ENCODE results near the gene NAB2.
"Not testable (repeated sequence)": the region's sequence is repeated elsewhere in the genome, so short reads cannot be mapped to it uniquely, and the experiment has no call there.

NAB2 gene

GRCh38 chr12:57112492-57113294 is 23.8 kb downstream of the NAB2 start:
- DNase-seq, result no peak

- DNase-seq, result no peak
These were observed 27.8 kb downstream of the NAB2 start for GRCh38 chr12:57116580-57117281.

- DNase-seq, result peak in 1 of 2 donors; percentile 38
These were observed 29.9 kb downstream of the NAB2 start for GRCh38 chr12:57118711-57119271.

GRCh38 chr12:57119294-57120085 is 30.6 kb downstream of the NAB2 start:
- no peak for DNase-seq

GRCh38 chr12:57120718-57121117 is 31.8 kb downstream of the NAB2 start:
- DNase-seq, result not testable (repeated sequence)

GRCh38 chr12:57123813-57124212 is 34.9 kb downstream of the NAB2 start:
- DNase-seq, result no peak

- DNase-seq, result peak; percentile 72 to 84
These were observed 35.5 kb downstream of the NAB2 start for GRCh38 chr12:57124261-57124877.

GRCh38 chr12:57126061-57126460 is 37.1 kb downstream of the NAB2 start:
- DNase-seq, result no peak

GRCh38 chr12:57126561-57126960 is 37.6 kb downstream of the NAB2 start:
- DNase-seq, result no peak

- peak; percentile 33 to 69 for DNase-seq
These were observed 38.3 kb downstream of the NAB2 start for GRCh38 chr12:57127101-57127725.

GRCh38 chr12:57127726-57128518 is 39.0 kb downstream of the NAB2 start, which contains the start of gene LRP1:
TSS of gene LRP1 (plus strand) at chr12:57128483. CDS start at chr12:57128965, 482 bp downstream.
- DNase-seq, result peak; percentile 79

- no peak for DNase-seq
These were observed 39.8 kb downstream of the NAB2 start for GRCh38 chr12:57128519-57129247.

- DNase-seq, result no peak
These were observed 40.5 kb downstream of the NAB2 start for GRCh38 chr12:57129321-57129842.

- peak in 1 of 2 donors; percentile 23 for DNase-seq
These were observed 41.0 kb downstream of the NAB2 start for GRCh38 chr12:57129889-57130288.

- no peak for DNase-seq
These were observed 42.0 kb downstream of the NAB2 start for GRCh38 chr12:57130941-57131340.

- no peak for DNase-seq
These were observed 43.2 kb downstream of the NAB2 start for GRCh38 chr12:57131896-57132744.

GRCh38 chr12:57133013-57133569 is 44.2 kb downstream of the NAB2 start:
- DNase-seq, result no peak

- DNase-seq, result no peak
These were observed 45.0 kb downstream of the NAB2 start for GRCh38 chr12:57133916-57134315.

GRCh38 chr12:57134949-57135348 is 46.0 kb downstream of the NAB2 start:
- no peak for DNase-seq

All from CD4-positive, alpha-beta T cell treated with Interleukin-1 beta for 1 hour (primary cell).